Neural cell (in vitro differentiated cells): ENCODE results near the gene FILIP1L. TPM values are rescaled to one million over a fixed set of nuclear protein-coding genes. Genes with fewer than 3 reads are reported as not detected.

Experiments used
- H2AFZ ChIP-seq: fragments of 200-600, 300-800 bp; sonication (generic), shearing (Covaris generic); 2 replicates; pipeline ENCODE4 v1.6.0; 2014; ENCODE audit warnings: low read depth, mild to moderate bottlenecking, antibody characterized with exemption, low read length, moderate library complexity
- H3F3A ChIP-seq: fragments of 200-600 bp; shearing (Covaris generic); 2 replicates; pipeline ENCODE4 v1.6.1; 2016; ENCODE audit warnings: mild to moderate bottlenecking, moderate library complexity, mixed read lengths, antibody characterized with exemption, low read length; ENCODE audit not compliant: insufficient read depth, poor library complexity, severe bottlenecking
- H3K27ac ChIP-seq: fragments of 200-600, 300-800 bp; sonication (generic), shearing (Covaris generic); 2 replicates; pipeline ENCODE4 v1.5.1; 2014; ENCODE audit warnings: mild to moderate bottlenecking, low read length, moderate library complexity
- H3K27me3 ChIP-seq: fragments of 300-800, 200-600 bp; sonication (generic), shearing (Covaris generic); 2 replicates; pipeline ENCODE4 v1.6.0; 2014; ENCODE audit warnings: mild to moderate bottlenecking, low read depth, low read length, moderate library complexity; ENCODE audit not compliant: insufficient read depth
- H3K36me3 ChIP-seq: fragments of 300-800, 200-600 bp; sonication (generic), shearing (Covaris generic); 2 replicates; pipeline ENCODE4 v1.5.1; 2014; ENCODE audit warnings: mild to moderate bottlenecking, antibody characterized with exemption, low read length, moderate library complexity; ENCODE audit not compliant: insufficient read depth
- H3K4me2 ChIP-seq: fragments of 300-800, 200-600 bp; sonication (generic), shearing (Covaris generic); 2 replicates; pipeline ENCODE4 v1.6.0; 2014; ENCODE audit warnings: mild to moderate bottlenecking, low read length
- H3K4me3 ChIP-seq: fragments of 300-800, 200-600 bp; sonication (generic), shearing (Covaris generic); 2 replicates; pipeline ENCODE4 v1.5.1; 2014; ENCODE audit warnings: mild to moderate bottlenecking, low read length, moderate library complexity
- H3K79me2 ChIP-seq: fragments of 200-600 bp; shearing (Covaris generic); replicated peaks from 2 replicates; pipeline ENCODE4 v1.6.0; 2014; ENCODE audit warnings: mild to moderate bottlenecking, low read length, moderate library complexity; ENCODE audit not compliant: insufficient read depth
- H3K9ac ChIP-seq: fragments of 300-800, 200-600 bp; sonication (generic), shearing (Covaris generic); 2 replicates; pipeline ENCODE4 v1.6.1; 2016; ENCODE audit warnings: mild to moderate bottlenecking, low read length, mixed read lengths
- H3K9me2 ChIP-seq: fragments of 200-600 bp; shearing (Covaris generic); 2 replicates; pipeline ENCODE4 v1.6.1; 2016; ENCODE audit warnings: mild to moderate bottlenecking, low read length, mixed read lengths; ENCODE audit not compliant: insufficient read depth
- H3K9me3 ChIP-seq: fragments of 200-600, 300-800 bp; sonication (generic), shearing (Covaris generic); 2 replicates; pipeline ENCODE4 v1.6.1; 2016; ENCODE audit warnings: mild to moderate bottlenecking, mixed run types, low read length, moderate library complexity, mixed read lengths
- H4K20me1 ChIP-seq: fragments of 200-600 bp; shearing (Covaris generic); 2 replicates; pipeline ENCODE4 v1.6.1; 2016; ENCODE audit warnings: mild to moderate bottlenecking, mixed run types; ENCODE audit not compliant: insufficient read depth
- CTCF ChIP-seq: fragments of 450-650 bp; IDR thresholded peaks from 2 replicates; pipeline ENCODE4 v1.5.1; 2014; ENCODE audit warnings: antibody characterized with exemption, mild to moderate bottlenecking, moderate library complexity; ENCODE audit not compliant: poor library complexity, severe bottlenecking
- EP300 ChIP-seq: fragments of 450-650 bp; conservative IDR thresholded peaks from 2 replicates; pipeline ENCODE4 v1.6.1; 2014; ENCODE audit warnings: antibody characterized with exemption, mild to moderate bottlenecking, moderate library complexity; ENCODE audit not compliant: poor library complexity, severe bottlenecking
- EZH2 ChIP-seq: fragments of 200-600, 300-800 bp; shearing (Covaris generic), sonication (generic); IDR thresholded peaks from 2 replicates; pipeline ENCODE4 v1.6.1; 2014; ENCODE audit warnings: antibody characterized with exemption, low read length, borderline replicate concordance, mild to moderate bottlenecking; ENCODE audit not compliant: insufficient read depth, poor library complexity, severe bottlenecking
- MXI1 ChIP-seq: fragments of 450-650 bp; conservative IDR thresholded peaks from 2 replicates; pipeline ENCODE4 v1.6.1; 2014; ENCODE audit warnings: antibody characterized with exemption, mild to moderate bottlenecking; ENCODE audit not compliant: poor library complexity, severe bottlenecking
- POLR2AphosphoS5 ChIP-seq: IDR thresholded peaks from 2 replicates; pipeline ENCODE4 v1.6.1; 2012
- RAD21 ChIP-seq: fragments of 450-650 bp; conservative IDR thresholded peaks from 2 replicates; pipeline ENCODE4 v1.6.1; 2014; ENCODE audit warnings: antibody characterized with exemption, mild to moderate bottlenecking, moderate library complexity
- REST ChIP-seq: IDR thresholded peaks from 2 replicates; pipeline ENCODE4 v1.6.1; 2012; ENCODE audit warnings: borderline replicate concordance
- SMC3 ChIP-seq: fragments of 450-650 bp; conservative IDR thresholded peaks from 2 replicates; pipeline ENCODE4 v1.6.1; 2014; ENCODE audit warnings: antibody characterized with exemption, mild to moderate bottlenecking, moderate library complexity; ENCODE audit not compliant: poor library complexity
- TAF1 ChIP-seq: IDR thresholded peaks from 2 replicates; pipeline ENCODE4 v1.6.1; 2012; ENCODE audit warnings: low read depth
- polyA plus RNA-seq: library from polyadenylated mRNA; depleted of rRNA; stranded (reverse); fragments of >200 nt; gene quantifications from 2 replicates; pipeline ENCODE4 v1.2.3, GENCODE V29; 2014

The FILIP1L gene
- polyA plus RNA-seq, 1 donor from 2014 or later: 0.27 TPM

- H3K4me2 ChIP-seq: no peak overlapping the region
Measured at GRCh38 chr3:99833617-99834205, 280.6 kb downstream of the FILIP1L start.

GRCh38 chr3:99829844-99830243 is 284.5 kb downstream of the FILIP1L start:
- H3K36me3 ChIP-seq: no peaks in the 10 kb centered on the region
- H3K4me3 ChIP-seq: no peak overlapping the region
- no peaks in the 10 kb centered on the region for H3K79me2 ChIP-seq
- H3F3A ChIP-seq: no peaks in the 10 kb centered on the region
- H3K27me3 ChIP-seq: no peaks in the 10 kb centered on the region
- H2AFZ ChIP-seq: no peak overlapping the region
- H4K20me1 ChIP-seq: no peaks in the 10 kb centered on the region
- no peaks in the 10 kb centered on the region for H3K9me3 ChIP-seq
- H3K4me2 ChIP-seq: no peak overlapping the region
- H3K9me2 ChIP-seq: no peaks in the 10 kb centered on the region
- no peak overlapping the region for H3K27ac ChIP-seq
- no peak overlapping the region for H3K9ac ChIP-seq
- TF ChIP-seq MXI1: no peak
- no peak for TF ChIP-seq SMC3
- TF ChIP-seq REST: no peak
- no peak for TF ChIP-seq EP300
- no peak for TF ChIP-seq CTCF

More at GRCh38 chr3:99833617-99834205, 280.6 kb downstream of the FILIP1L start:
- Histone ChIP-seq H3K4me3 (no peak overlapping the region), H2AFZ (no peak overlapping the region), H4K20me1 (no peaks in the 10 kb centered on the region), H3K27me3 (no peaks in the 10 kb centered on the region), H3F3A (no peaks in the 10 kb centered on the region), H3K9me2 (no peaks in the 10 kb centered on the region), H3K9me3 (no peaks in the 10 kb centered on the region), H3K79me2 (no peaks in the 10 kb centered on the region), H3K9ac (no peak overlapping the region), H3K36me3 (no peaks in the 10 kb centered on the region), H3K27ac (no peak overlapping the region)
- no peak for TF ChIP-seq RAD21
- no peak for TF ChIP-seq MXI1
- no peak for TF ChIP-seq TAF1
- TF ChIP-seq CTCF: no peak
- TF ChIP-seq REST: no peak
- TF ChIP-seq EZH2: no peak
- TF ChIP-seq POLR2AphosphoS5: no peak
- TF ChIP-seq SMC3: no peak
- TF ChIP-seq EP300: no peak
